ENCODE data around the gene KRTAP2-4. TPM values are rescaled to one million over a fixed set of nuclear protein-coding genes. Genes with fewer than 3 reads are reported as not detected.
"Not testable (repeated sequence)": the region's sequence is repeated elsewhere in the genome, so short reads cannot be mapped to it uniquely, and the experiment has no call there.

The KRTAP2-4 gene
- total and polyA plus RNA-seq, 9 donors: not detected

GRCh38 chr17:41099682-41100480 lies 34.2 kb upstream of the KRTAP2-4 start:
- H3K27ac ChIP-seq (ENCODE audit: low read length); H3K4me3 ChIP-seq (ENCODE audit: low read length); H3K4me1 ChIP-seq (ENCODE audit: control insufficient read depth, insufficient read depth, low read length); H3K9me3 ChIP-seq (replicated peaks; ENCODE audit: control insufficient read depth, low read depth, low read length); H3K36me3 ChIP-seq (ENCODE audit: control insufficient read depth, insufficient read depth, low read length); H3K27me3 ChIP-seq (ENCODE audit: control insufficient read depth, insufficient read depth, low read length); DNase-seq: not testable (repeated sequence)
- no CpG with 5 or more reads among the region's 7 CpGs for WGBS (ENCODE audit: insufficient coverage)

- H3K27me3 ChIP-seq (ENCODE audit: control insufficient read depth, insufficient read depth, low read length): no peaks in the 10 kb centered on the region
These were observed 32.8 kb upstream of the KRTAP2-4 start for GRCh38 chr17:41098481-41098880.

GRCh38 chr17:41098042-41098441 lies 32.4 kb upstream of the KRTAP2-4 start, which contains the start of gene KRTAP4-8:
KRTAP4-8 (minus strand) TSS chr17:41098142; CDS start chr17:41098084, 58 bp downstream.
- no peaks in the 10 kb centered on the region for H3K27me3 ChIP-seq (ENCODE audit: control insufficient read depth, insufficient read depth, low read length)

More at GRCh38 chr17:41098481-41098880, 32.8 kb upstream of the KRTAP2-4 start:
- Histone ChIP-seq H3K4me1 (ENCODE audit: control insufficient read depth, insufficient read depth, low read length) (no peaks in the 10 kb centered on the region), H3K27ac (ENCODE audit: low read length) (no peak overlapping the region), H3K4me3 (ENCODE audit: low read length) (no peak overlapping the region), H3K9me3 (replicated peaks; ENCODE audit: control insufficient read depth, low read depth, low read length) (no peaks in the 10 kb centered on the region), H3K36me3 (ENCODE audit: control insufficient read depth, insufficient read depth, low read length) (no peaks in the 10 kb centered on the region)
- no CpG with 5 or more reads among the region's 6 CpGs for WGBS (ENCODE audit: insufficient coverage)
- DNase-seq: no peak

GRCh38 chr17:41096055-41096454 lies 30.4 kb upstream of the KRTAP2-4 start:
- H3K36me3 ChIP-seq (ENCODE audit: control insufficient read depth, insufficient read depth, low read length): no peaks in the 10 kb centered on the region
- H3K4me3 ChIP-seq (ENCODE audit: low read length): no peak overlapping the region
- H3K27me3 ChIP-seq (ENCODE audit: control insufficient read depth, insufficient read depth, low read length): no peaks in the 10 kb centered on the region
- H3K4me1 ChIP-seq (ENCODE audit: control insufficient read depth, insufficient read depth, low read length): no peaks in the 10 kb centered on the region
- WGBS (ENCODE audit: insufficient coverage): 86% methylated on average over 5 of the region's 7 CpGs
- no peaks in the 10 kb centered on the region for H3K9me3 ChIP-seq (replicated peaks; ENCODE audit: control insufficient read depth, low read depth, low read length)
- DNase-seq: no peak
- H3K27ac ChIP-seq (ENCODE audit: low read length): no peak overlapping the region

More at GRCh38 chr17:41098042-41098441, 32.4 kb upstream of the KRTAP2-4 start, which contains the start of gene KRTAP4-8:
- H3K9me3 ChIP-seq (replicated peaks; ENCODE audit: control insufficient read depth, low read depth, low read length): no peaks in the 10 kb centered on the region
- DNase-seq: no peak
- H3K36me3 ChIP-seq (ENCODE audit: control insufficient read depth, insufficient read depth, low read length): no peaks in the 10 kb centered on the region
- no peak within 1 kb of the TSS for H3K27ac ChIP-seq (ENCODE audit: low read length)
- no peaks in the 10 kb centered on the region for H3K4me1 ChIP-seq (ENCODE audit: control insufficient read depth, insufficient read depth, low read length)
- no peak within 1 kb of the TSS for H3K4me3 ChIP-seq (ENCODE audit: low read length)
- 50% methylated on average over 1 of the region's 4 CpGs for WGBS (ENCODE audit: insufficient coverage)

GRCh38 chr17:41088760-41089352 lies 23.2 kb upstream of the KRTAP2-4 start:
- H3K9me3 ChIP-seq (replicated peaks; ENCODE audit: control insufficient read depth, low read depth, low read length); H3K36me3 ChIP-seq (ENCODE audit: control insufficient read depth, insufficient read depth, low read length); DNase-seq; H3K27me3 ChIP-seq (ENCODE audit: control insufficient read depth, insufficient read depth, low read length); H3K4me3 ChIP-seq (ENCODE audit: low read length); H3K27ac ChIP-seq (ENCODE audit: low read length); H3K4me1 ChIP-seq (ENCODE audit: control insufficient read depth, insufficient read depth, low read length): not testable (repeated sequence)
- no CpG with 5 or more reads among the region's 4 CpGs for WGBS (ENCODE audit: insufficient coverage)

GRCh38 chr17:41084100-41084856 lies 18.6 kb upstream of the KRTAP2-4 start, which contains the start of gene KRTAP4-7:
KRTAP4-7 (plus strand) TSS chr17:41084150; CDS start chr17:41084207, 57 bp downstream.
- not testable (repeated sequence) for H3K9me3 ChIP-seq (replicated peaks; ENCODE audit: control insufficient read depth, low read depth, low read length); H3K27ac ChIP-seq (ENCODE audit: low read length); H3K4me3 ChIP-seq (ENCODE audit: low read length); H3K4me1 ChIP-seq (ENCODE audit: control insufficient read depth, insufficient read depth, low read length); DNase-seq; H3K27me3 ChIP-seq (ENCODE audit: control insufficient read depth, insufficient read depth, low read length); H3K36me3 ChIP-seq (ENCODE audit: control insufficient read depth, insufficient read depth, low read length)
- WGBS (ENCODE audit: insufficient coverage): 72% methylated on average over 10 of the region's 14 CpGs

- not testable (repeated sequence) for DNase-seq; H3K4me3 ChIP-seq (ENCODE audit: low read length); H3K27ac ChIP-seq (ENCODE audit: low read length); H3K9me3 ChIP-seq (replicated peaks; ENCODE audit: control insufficient read depth, low read depth, low read length); H3K27me3 ChIP-seq (ENCODE audit: control insufficient read depth, insufficient read depth, low read length); H3K36me3 ChIP-seq (ENCODE audit: control insufficient read depth, insufficient read depth, low read length); H3K4me1 ChIP-seq (ENCODE audit: control insufficient read depth, insufficient read depth, low read length)
- WGBS (ENCODE audit: insufficient coverage): no CpG with 5 or more reads among the region's 2 CpGs
These were observed 17.7 kb upstream of the KRTAP2-4 start for GRCh38 chr17:41083427-41083826.

- Histone ChIP-seq H3K4me3 (ENCODE audit: low read length) (no peak overlapping the region), H3K9me3 (replicated peaks; ENCODE audit: control insufficient read depth, low read depth, low read length) (no peaks in the 10 kb centered on the region), H3K36me3 (ENCODE audit: control insufficient read depth, insufficient read depth, low read length) (no peaks in the 10 kb centered on the region), H3K27me3 (ENCODE audit: control insufficient read depth, insufficient read depth, low read length) (no peaks in the 10 kb centered on the region), H3K27ac (ENCODE audit: low read length) (no peak overlapping the region), H3K4me1 (ENCODE audit: control insufficient read depth, insufficient read depth, low read length) (no peaks in the 10 kb centered on the region)
- WGBS (ENCODE audit: insufficient coverage): 75% methylated on average over 1 of the region's 4 CpGs
- no peak for DNase-seq
These were observed 16.9 kb upstream of the KRTAP2-4 start for GRCh38 chr17:41082626-41083025.

GRCh38 chr17:41076788-41077187 lies 11.1 kb upstream of the KRTAP2-4 start:
- Histone ChIP-seq H3K9me3 (replicated peaks; ENCODE audit: control insufficient read depth, low read depth, low read length) (no peaks in the 10 kb centered on the region), H3K4me1 (ENCODE audit: control insufficient read depth, insufficient read depth, low read length) (no peaks in the 10 kb centered on the region), H3K27ac (ENCODE audit: low read length) (no peak overlapping the region), H3K4me3 (ENCODE audit: low read length) (no peak overlapping the region), H3K27me3 (ENCODE audit: control insufficient read depth, insufficient read depth, low read length) (no peaks in the 10 kb centered on the region), H3K36me3 (ENCODE audit: control insufficient read depth, insufficient read depth, low read length) (no peaks in the 10 kb centered on the region)
- no peak for DNase-seq

- WGBS (ENCODE audit: insufficient coverage): no CpG with 5 or more reads among the region's 2 CpGs
- Histone ChIP-seq H3K4me1 (ENCODE audit: control insufficient read depth, insufficient read depth, low read length) (no peaks in the 10 kb centered on the region), H3K36me3 (ENCODE audit: control insufficient read depth, insufficient read depth, low read length) (no peaks in the 10 kb centered on the region), H3K4me3 (ENCODE audit: low read length) (no peak overlapping the region), H3K27me3 (ENCODE audit: control insufficient read depth, insufficient read depth, low read length) (no peaks in the 10 kb centered on the region), H3K27ac (ENCODE audit: low read length) (no peak overlapping the region), H3K9me3 (replicated peaks; ENCODE audit: control insufficient read depth, low read depth, low read length) (no peaks in the 10 kb centered on the region)
- no peak for DNase-seq
These were observed 8.0 kb upstream of the KRTAP2-4 start for GRCh38 chr17:41073676-41074075.

Measured in muscle of leg (tissue), 11 donors.